ENCODE data around the gene TKTL1.
"Not testable (repeated sequence)": the region's sequence is repeated elsewhere in the genome, so short reads cannot be mapped to it uniquely, and the experiment has no call there.

The TKTL1 gene

GRCh38 chrX:154295664-154296310 is at the start of gene TKTL1:
TKTL1 (plus strand) TSS chrX:154295795; CDS start chrX:154295860, 65 bp downstream.
- no peak for DNase-seq

- DNase-seq: not testable (repeated sequence)
These were observed 48.1 kb upstream of the TKTL1 start for GRCh38 chrX:154247377-154248045.

- DNase-seq: not testable (repeated sequence)
These were observed 47.5 kb upstream of the TKTL1 start for GRCh38 chrX:154248076-154248475.

GRCh38 chrX:154257282-154257681 is 38.3 kb upstream of the TKTL1 start, which contains the start of gene OPN1MW3:
OPN1MW3 (plus strand) TSS chrX:154257582; CDS start chrX:154257620, 38 bp downstream.
- not testable (repeated sequence) for DNase-seq

GRCh38 chrX:154258711-154259110 is 36.9 kb upstream of the TKTL1 start:
- DNase-seq: not testable (repeated sequence)

GRCh38 chrX:154263072-154263471 is 32.5 kb upstream of the TKTL1 start:
- DNase-seq: not testable (repeated sequence)

GRCh38 chrX:154269245-154269644 is 26.4 kb upstream of the TKTL1 start:
- not testable (repeated sequence) for DNase-seq

GRCh38 chrX:154284489-154285338 is 10.9 kb upstream of the TKTL1 start:
- not testable (repeated sequence) for DNase-seq

- not testable (repeated sequence) for DNase-seq
These were observed 9.2 kb upstream of the TKTL1 start for GRCh38 chrX:154286406-154286805.

- no peak for DNase-seq
These were observed 612 bp upstream of the TKTL1 start, which contains the start of gene TEX28 for GRCh38 chrX:154294791-154295574. TEX28 (minus strand) TSS chrX:154295124; CDS start chrX:154292117, 3,007 bp downstream.

GRCh38 chrX:154296731-154297130 is 1.1 kb downstream of the TKTL1 start:
- no peak for DNase-seq

- no peak for DNase-seq
These were observed 2.7 kb downstream of the TKTL1 start for GRCh38 chrX:154298312-154298711.

GRCh38 chrX:154300816-154301215 is 5.2 kb downstream of the TKTL1 start:
- no peak for DNase-seq

- DNase-seq: not testable (repeated sequence)
These were observed 7.4 kb downstream of the TKTL1 start for GRCh38 chrX:154302998-154303397.

- DNase-seq: no peak
These were observed 7.9 kb downstream of the TKTL1 start for GRCh38 chrX:154303476-154303875.

- no peak for DNase-seq
These were observed 9.3 kb downstream of the TKTL1 start for GRCh38 chrX:154304846-154305245.

GRCh38 chrX:154305541-154306205 is 10.1 kb downstream of the TKTL1 start:
- DNase-seq: no peak

- DNase-seq: no peak
These were observed 11.6 kb downstream of the TKTL1 start for GRCh38 chrX:154307202-154307601.

GRCh38 chrX:154308108-154308946 is 12.7 kb downstream of the TKTL1 start:
- peak; percentile 77 for DNase-seq

GRCh38 chrX:154309041-154309775 is 13.6 kb downstream of the TKTL1 start:
- no peak for DNase-seq

All from activated CD4-positive, alpha-beta T cell treated with anti-CD3 and anti-CD28 coated beads, Interleukin-2, amount 50 U/mL, for 1 hour (primary cell).